ENCODE data around the gene CALHM3. TPM values are rescaled to one million over a fixed set of nuclear protein-coding genes. Genes with fewer than 3 reads are reported as not detected.
"Not testable (repeated sequence)": the region's sequence is repeated elsewhere in the genome, so short reads cannot be mapped to it uniquely, and the experiment has no call there.

Gene CALHM3
- total RNA-seq, 1 donor from 2014 or later, result not detected

- H3K27ac Mint-ChIP-seq, result no peak overlapping the region
- H3K4me3 Mint-ChIP-seq, result no peak overlapping the region
- H3K9me3 Mint-ChIP-seq, result no peaks in the 10 kb centered on the region
- intact Hi-C loops (cut with micrococcal nuclease), result loop anchor here (10.0 kb wide), 1 partner anchor 583 kb away; the partner anchor contains the start of gene CNNM2
- no peak for DNase-seq (ENCODE audit: low spot score)
- peaks cover 55% of the 10 kb centered on the region for H3K27me3 Mint-ChIP-seq (ENCODE audit: insufficient read depth)
- H3K36me3 Mint-ChIP-seq (ENCODE audit: low read depth), result no peaks in the 10 kb centered on the region
- H3K4me1 Mint-ChIP-seq (ENCODE audit: low read depth), result peaks cover 36% of the 10 kb centered on the region
Measured at GRCh38 chr10:103497161-103497915, 18.3 kb upstream of the CALHM3 start.

GRCh38 chr10:103495321-103495720 is 16.3 kb upstream of the CALHM3 start:
- Mint-ChIP-seq H3K4me3 (peak overlapping the region; percentile 70), H3K27ac (no peak overlapping the region), H3K9me3 (no peaks in the 10 kb centered on the region), H3K36me3 (ENCODE audit: low read depth) (no peaks in the 10 kb centered on the region), H3K4me1 (ENCODE audit: low read depth) (peaks cover 43% of the 10 kb centered on the region), H3K27me3 (ENCODE audit: insufficient read depth) (peaks cover 56% of the 10 kb centered on the region)
- DNase-seq (ENCODE audit: low spot score), result no peak
- intact Hi-C loops (cut with micrococcal nuclease), result loop anchor here (2.0 to 10.0 kb wide), 3 partner anchors 59 to 581 kb away; partner anchors contain the start of gene CNNM2

DNA sequence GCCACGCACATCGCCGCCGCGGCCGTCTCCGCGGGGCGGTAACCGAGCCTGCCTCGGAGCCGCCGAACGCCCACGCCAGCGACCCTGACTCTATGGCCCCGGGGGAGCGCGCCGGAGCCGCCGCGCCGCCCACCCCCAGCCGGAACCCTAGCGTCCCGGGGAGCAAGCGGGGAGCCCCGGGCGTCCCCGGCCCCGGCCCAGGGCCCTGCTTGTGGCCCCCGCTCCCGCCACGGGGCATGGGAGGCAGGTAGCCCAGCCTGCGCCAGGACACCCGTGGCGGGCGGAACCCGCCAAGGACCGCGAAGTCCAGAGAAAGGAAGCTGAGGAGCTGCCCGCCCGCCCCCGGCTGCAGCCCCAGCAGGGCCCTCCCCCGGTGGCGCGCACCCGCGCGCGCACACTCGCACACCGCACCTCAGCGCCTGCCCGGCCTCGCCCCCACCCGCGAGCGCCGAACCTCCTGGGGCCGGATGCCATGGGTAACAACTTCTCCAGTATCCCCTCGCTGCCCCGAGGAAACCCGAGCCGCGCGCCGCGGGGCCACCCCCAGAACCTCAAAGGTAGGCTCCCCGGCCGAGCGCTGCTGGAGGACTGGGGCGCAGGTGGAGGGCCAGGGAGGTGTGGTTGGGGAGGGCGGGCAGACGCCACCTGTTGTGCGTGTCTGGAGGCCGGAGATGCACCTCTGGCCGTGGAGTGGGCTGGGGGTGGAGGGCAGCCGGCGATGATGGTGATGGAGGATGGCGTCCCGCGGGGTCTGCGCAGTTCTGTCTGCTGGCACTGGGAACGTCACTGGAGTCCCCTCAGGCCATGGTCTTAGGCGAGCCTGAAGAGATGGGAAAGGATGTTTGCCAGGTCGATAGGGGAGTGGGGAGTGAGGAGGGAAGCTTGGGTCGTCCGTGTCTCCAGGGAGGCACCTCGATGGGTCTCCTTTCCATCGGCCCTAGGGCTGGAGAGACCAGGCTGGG is 15.2 kb upstream of the CALHM3 start:
- Mint-ChIP-seq H3K4me3 (peak overlapping the region; percentile 70), H3K4me1 (ENCODE audit: low read depth) (peaks cover 33% of the 10 kb centered on the region), H3K27ac (no peak overlapping the region), H3K36me3 (ENCODE audit: low read depth) (no peaks in the 10 kb centered on the region), H3K9me3 (no peaks in the 10 kb centered on the region), H3K27me3 (ENCODE audit: insufficient read depth) (peaks cover 53% of the 10 kb centered on the region)
- DNase-seq (ENCODE audit: low spot score), result peak; percentile 36
- intact Hi-C loops (cut with micrococcal nuclease), result loop anchor here (2.0 to 10.0 kb wide), 4 partner anchors 61 to 579 kb away; partner anchors contain the start of gene CNNM2

GRCh38 chr10:103493362-103493915 is 14.4 kb upstream of the CALHM3 start, which contains the start of gene NEURL1:
Gene NEURL1, plus strand, starts transcription at chr10:103493705. Its CDS starts 683 bp downstream, at chr10:103494388.
- peak within 1 kb of the TSS; percentile 21 for H3K27ac Mint-ChIP-seq
- H3K9me3 Mint-ChIP-seq, result no peaks in the 10 kb centered on the region
- intact Hi-C loops (cut with micrococcal nuclease), result loop anchor here (5.0 to 10.0 kb wide), 2 partner anchors 204 to 579 kb away; partner anchors contain the start of gene CNNM2
- peaks cover 52% of the 10 kb centered on the region for H3K27me3 Mint-ChIP-seq (ENCODE audit: insufficient read depth)
- peak within 1 kb of the TSS; percentile 84 for H3K4me3 Mint-ChIP-seq
- peaks cover 33% of the 10 kb centered on the region for H3K4me1 Mint-ChIP-seq (ENCODE audit: low read depth)
- H3K36me3 Mint-ChIP-seq (ENCODE audit: low read depth), result no peaks in the 10 kb centered on the region
- no peak for DNase-seq (ENCODE audit: low spot score)

DNA sequence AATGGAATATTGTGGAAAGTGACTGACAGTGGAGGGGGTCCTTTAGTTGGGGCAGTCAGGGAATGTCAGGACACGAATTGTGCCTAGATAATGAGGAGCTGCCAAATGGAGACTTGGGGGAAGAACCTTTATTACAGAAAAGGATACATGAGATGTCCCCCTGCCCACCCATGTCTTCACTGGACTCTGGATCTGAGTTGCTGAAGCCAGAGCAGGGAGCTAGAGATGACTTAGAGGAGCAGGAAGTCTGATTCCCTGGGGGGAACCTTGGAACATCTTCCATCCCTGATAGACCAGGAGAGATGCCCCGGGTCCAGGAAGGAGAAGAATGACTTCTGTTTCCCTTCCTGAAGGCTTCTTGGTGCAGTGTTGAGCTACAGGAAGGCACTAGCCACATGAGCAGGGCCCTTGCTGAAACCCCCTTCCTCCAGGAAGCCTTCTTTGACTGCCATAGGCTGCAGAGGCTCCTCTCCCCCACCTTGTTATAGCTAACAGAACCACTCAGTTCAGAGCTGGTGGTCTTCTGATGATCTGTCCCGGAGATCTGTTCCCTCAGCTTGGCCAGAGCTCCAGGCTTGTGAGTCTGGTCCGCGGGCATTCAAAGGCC is 13.7 kb upstream of the CALHM3 start:
- Mint-ChIP-seq H3K27ac (peak overlapping the region; percentile 21), H3K36me3 (ENCODE audit: low read depth) (no peaks in the 10 kb centered on the region), H3K27me3 (ENCODE audit: insufficient read depth) (peaks cover 51% of the 10 kb centered on the region), H3K9me3 (no peaks in the 10 kb centered on the region), H3K4me3 (peak overlapping the region; percentile 84), H3K4me1 (ENCODE audit: low read depth) (peaks cover 33% of the 10 kb centered on the region)
- intact Hi-C loops (cut with micrococcal nuclease), result loop anchor here (5.0 to 10.0 kb wide), 2 partner anchors 205 to 578 kb away; partner anchors contain the start of gene CNNM2
- DNase-seq (ENCODE audit: low spot score), result no peak

GRCh38 chr10:103491729-103492364 is 12.8 kb upstream of the CALHM3 start:
- peak overlapping the region; percentile 51 for H3K4me3 Mint-ChIP-seq
- peaks cover 43% of the 10 kb centered on the region for H3K27me3 Mint-ChIP-seq (ENCODE audit: insufficient read depth)
- H3K27ac Mint-ChIP-seq, result peak overlapping the region; percentile 42
- intact Hi-C loops (cut with micrococcal nuclease), result loop anchor here (5.0 to 10.0 kb wide), 2 partner anchors 205 to 577 kb away; partner anchors contain the start of gene CNNM2
- DNase-seq (ENCODE audit: low spot score), result no peak
- peaks cover 33% of the 10 kb centered on the region for H3K4me1 Mint-ChIP-seq (ENCODE audit: low read depth)
- no peaks in the 10 kb centered on the region for H3K36me3 Mint-ChIP-seq (ENCODE audit: low read depth)
- no peaks in the 10 kb centered on the region for H3K9me3 Mint-ChIP-seq

- no peaks in the 10 kb centered on the region for H3K9me3 Mint-ChIP-seq
- intact Hi-C loops (cut with micrococcal nuclease), result loop anchor here (1.0 to 10.0 kb wide), 3 partner anchors 13 to 576 kb away; partner anchors contain the start of gene CNNM2
- no peaks in the 10 kb centered on the region for H3K36me3 Mint-ChIP-seq (ENCODE audit: low read depth)
- peaks cover 34% of the 10 kb centered on the region for H3K4me1 Mint-ChIP-seq (ENCODE audit: low read depth)
- H3K27me3 Mint-ChIP-seq (ENCODE audit: insufficient read depth), result peaks cover 42% of the 10 kb centered on the region
- peak overlapping the region; percentile 42 for H3K27ac Mint-ChIP-seq
- H3K4me3 Mint-ChIP-seq, result no peak overlapping the region
- DNase-seq (ENCODE audit: low spot score), result no peak
Measured at GRCh38 chr10:103490986-103491314, 11.9 kb upstream of the CALHM3 start.

GRCh38 chr10:103487410-103487708 is 8.3 kb upstream of the CALHM3 start:
- no peak for DNase-seq (ENCODE audit: low spot score)
- H3K9me3 Mint-ChIP-seq, result no peaks in the 10 kb centered on the region
- H3K36me3 Mint-ChIP-seq (ENCODE audit: low read depth), result no peaks in the 10 kb centered on the region
- H3K27ac Mint-ChIP-seq, result no peak overlapping the region
- intact Hi-C loops (cut with micrococcal nuclease), result no loop called here
- no peak overlapping the region for H3K4me3 Mint-ChIP-seq
- peaks cover 19% of the 10 kb centered on the region for H3K27me3 Mint-ChIP-seq (ENCODE audit: insufficient read depth)
- H3K4me1 Mint-ChIP-seq (ENCODE audit: low read depth), result peaks cover 28% of the 10 kb centered on the region

GRCh38 chr10:103486635-103487409 is 7.8 kb upstream of the CALHM3 start:
- H3K27ac Mint-ChIP-seq; H3K9me3 Mint-ChIP-seq; intact Hi-C loops (cut with micrococcal nuclease); H3K4me3 Mint-ChIP-seq; DNase-seq (ENCODE audit: low spot score); H3K36me3 Mint-ChIP-seq (ENCODE audit: low read depth): not testable (repeated sequence)
- Mint-ChIP-seq H3K27me3 (ENCODE audit: insufficient read depth) (peaks cover 14% of the 10 kb centered on the region), H3K4me1 (ENCODE audit: low read depth) (peaks cover 27% of the 10 kb centered on the region)

DNA sequence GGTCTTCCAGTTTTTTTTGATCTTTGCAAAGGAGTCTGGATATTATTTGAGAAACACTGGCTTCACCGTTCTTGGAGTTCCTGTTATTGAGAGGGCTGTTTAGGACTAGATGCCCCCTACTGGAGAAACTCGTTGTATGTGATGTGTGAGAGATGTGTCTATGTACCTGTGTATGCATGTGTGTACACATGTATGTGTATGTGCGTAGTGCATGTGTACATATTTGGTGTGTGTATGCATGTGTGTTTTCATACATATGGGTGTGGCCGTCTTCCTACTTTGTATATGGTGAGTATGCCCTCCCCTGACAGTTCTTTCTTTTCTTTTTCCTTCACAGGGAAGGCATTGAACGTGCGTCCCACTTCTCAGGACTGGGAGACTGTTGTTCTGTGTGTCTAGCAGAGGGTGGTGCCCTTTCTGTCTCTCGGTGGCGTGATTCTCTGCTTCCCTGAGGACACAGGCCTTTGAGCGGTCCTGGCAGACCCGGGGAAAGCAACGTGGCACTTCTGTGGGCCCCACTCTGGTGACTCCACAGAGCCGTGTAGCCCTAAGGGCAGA is 3.0 kb upstream of the CALHM3 start:
- Mint-ChIP-seq H3K4me1 (ENCODE audit: low read depth) (peaks cover 19% of the 10 kb centered on the region), H3K4me3 (no peak overlapping the region), H3K9me3 (no peaks in the 10 kb centered on the region), H3K27ac (no peak overlapping the region), H3K36me3 (ENCODE audit: low read depth) (no peaks in the 10 kb centered on the region), H3K27me3 (ENCODE audit: insufficient read depth) (peaks cover 6% of the 10 kb centered on the region)
- intact Hi-C loops (cut with micrococcal nuclease), result loop anchor here (1.0 to 2.0 kb wide), 2 partner anchors 11 to 647 kb away; no protein-coding TSS in a partner anchor
- DNase-seq (ENCODE audit: low spot score), result peak; percentile 41

- no peak for DNase-seq (ENCODE audit: low spot score)
- Mint-ChIP-seq H3K9me3 (no peaks in the 10 kb centered on the region), H3K36me3 (ENCODE audit: low read depth) (no peaks in the 10 kb centered on the region), H3K27me3 (ENCODE audit: insufficient read depth) (peaks cover 3% of the 10 kb centered on the region), H3K27ac (no peak overlapping the region), H3K4me3 (no peak overlapping the region), H3K4me1 (ENCODE audit: low read depth) (peaks cover 25% of the 10 kb centered on the region)
- intact Hi-C loops (cut with micrococcal nuclease), result no loop called here
Measured at GRCh38 chr10:103480521-103480920, 1.5 kb upstream of the CALHM3 start.

Data from activated T-helper 1 cell treated with anti-CD3 and anti-CD28 coated beads, Interleukin-12 subunit alpha, Interleukin-12 subunit beta, Interleukin-2, Interleukin-4 antibody, amounts not matched to agents 30 ng/mL and 10 ng/mL and 1 ng/mL, durations not matched to agents 14 hours and 24 hours and 36 hours (primary cell).